SK-N-SH treated with all-trans-retinoic acid at 6 μM for 48 hours (cell line): ENCODE measurements around the gene RABGAP1.

Experiments
- ATAC-seq: fragments of 200-7000 bp; cut with Tn5 transposase; 3 replicates; pipeline ENCODE4 v1.9.1; 2020; ENCODE audit warnings: mild to moderate bottlenecking, moderate library complexity
- ARNTL ChIP-seq: fragments of 450-650 bp; formaldehyde crosslinking; IDR thresholded peaks from 2 replicates; pipeline ENCODE4 v1.5.0; 2020; ENCODE audit warnings: low read depth, mild to moderate bottlenecking, moderate library complexity, borderline replicate concordance
- BACH2 ChIP-seq: fragments of 250-450 bp; sonication (Bioruptor Pico); IDR thresholded peaks from 2 replicates; pipeline ENCODE4 v1.9.0; 2021; ENCODE audit warnings: mild to moderate bottlenecking, borderline replicate concordance
- CSDC2 ChIP-seq: fragments of 250-450 bp; sonication (Bioruptor Pico); IDR thresholded peaks from 2 replicates; pipeline ENCODE4 v1.5.0; 2020; ENCODE audit warnings: mild to moderate bottlenecking, moderate library complexity
- ESRRG ChIP-seq: fragments of 250-450 bp; sonication (Bioruptor Pico); IDR thresholded peaks from 2 replicates; pipeline ENCODE4 v1.6.1; 2021; ENCODE audit warnings: mild to moderate bottlenecking
- GLIS3 ChIP-seq: fragments of 250-450 bp; sonication (Bioruptor Pico); IDR thresholded peaks from 2 replicates; pipeline ENCODE4 v1.5.0; 2020; ENCODE audit warnings: mild to moderate bottlenecking, moderate library complexity
- ISL1 ChIP-seq: fragments of 250-450 bp; sonication (Bioruptor Pico); IDR thresholded peaks from 2 replicates; pipeline ENCODE4 v2.1.2; 2022; ENCODE audit warnings: mild to moderate bottlenecking, moderate library complexity
- OSR1 ChIP-seq: fragments of 250-450 bp; sonication (Bioruptor Pico); IDR thresholded peaks from 2 replicates; pipeline ENCODE4 v1.8.0; 2022; ENCODE audit warnings: moderate library complexity, mild to moderate bottlenecking, inconsistent platforms
- PPARA ChIP-seq: fragments of 250-450 bp; sonication (Bioruptor Pico); IDR thresholded peaks from 2 replicates; pipeline ENCODE4 v1.5.0; 2020; ENCODE audit warnings: mild to moderate bottlenecking, borderline replicate concordance
- SNAI2 ChIP-seq: fragments of 250-450 bp; sonication (Bioruptor Pico); IDR thresholded peaks from 2 replicates; pipeline ENCODE4 v1.5.0; 2020; ENCODE audit warnings: mild to moderate bottlenecking, moderate library complexity
- TCF4 ChIP-seq: fragments of 250-450 bp; sonication (Bioruptor Pico); IDR thresholded peaks from 2 replicates; pipeline ENCODE4 v1.8.0; 2021; ENCODE audit warnings: mild to moderate bottlenecking, moderate library complexity, borderline replicate concordance
- TOX ChIP-seq: fragments of 250-450 bp; sonication (Bioruptor Pico); IDR thresholded peaks from 2 replicates; pipeline ENCODE4 v1.8.0; 2021; ENCODE audit warnings: mild to moderate bottlenecking, moderate library complexity, borderline replicate concordance
- ZC3H10 ChIP-seq: fragments of 250-450 bp; sonication (Bioruptor Pico); IDR thresholded peaks from 2 replicates; pipeline ENCODE4 v1.5.1; 2021; ENCODE audit warnings: mild to moderate bottlenecking, moderate library complexity
- ZFP3 ChIP-seq: fragments of 250-450 bp; sonication (Bioruptor Pico); IDR thresholded peaks from 2 replicates; pipeline ENCODE4 v1.5.0; 2020; ENCODE audit warnings: mild to moderate bottlenecking, moderate library complexity
- ZNF565 ChIP-seq: fragments of 450-650 bp; formaldehyde crosslinking; conservative IDR thresholded peaks from 2 replicates; pipeline ENCODE4 v1.5.0; 2020; ENCODE audit warnings: low read depth, mild to moderate bottlenecking, moderate library complexity
- ZNF70 ChIP-seq: fragments of 450-650 bp; formaldehyde crosslinking; IDR thresholded peaks from 2 replicates; pipeline ENCODE4 v1.5.0; 2020; ENCODE audit warnings: mild to moderate bottlenecking, moderate library complexity
- ZNF8 ChIP-seq: fragments of 450-650 bp; formaldehyde crosslinking; IDR thresholded peaks from 2 replicates; pipeline ENCODE4 v1.5.0; 2020; ENCODE audit warnings: mild to moderate bottlenecking, moderate library complexity
- TF ChIP-seq, protein P1 (sequence below): fragments of 250-450 bp; sonication (Bioruptor Pico); IDR thresholded peaks from 2 replicates; pipeline ENCODE4 v1.8.0; 2021; ENCODE audit warnings: low read depth, mild to moderate bottlenecking, moderate library complexity, borderline replicate concordance
- TF ChIP-seq, protein P2 (sequence below): fragments of 250-450 bp; sonication (Bioruptor Pico); IDR thresholded peaks from 2 replicates; pipeline ENCODE4 v1.5.1; 2021; ENCODE audit warnings: mild to moderate bottlenecking, moderate library complexity
- TF ChIP-seq, protein P3 (sequence below): fragments of 250-450 bp; sonication (Bioruptor Pico); IDR thresholded peaks from 2 replicates; pipeline ENCODE4 v1.8.0; 2020; ENCODE audit warnings: mild to moderate bottlenecking, moderate library complexity, borderline replicate concordance
- TF ChIP-seq, protein P4 (sequence below): fragments of 250-450 bp; sonication (Bioruptor Pico); IDR thresholded peaks from 2 replicates; pipeline ENCODE4 v1.5.0; 2020; ENCODE audit warnings: mild to moderate bottlenecking, moderate library complexity

Gene RABGAP1

DNA sequence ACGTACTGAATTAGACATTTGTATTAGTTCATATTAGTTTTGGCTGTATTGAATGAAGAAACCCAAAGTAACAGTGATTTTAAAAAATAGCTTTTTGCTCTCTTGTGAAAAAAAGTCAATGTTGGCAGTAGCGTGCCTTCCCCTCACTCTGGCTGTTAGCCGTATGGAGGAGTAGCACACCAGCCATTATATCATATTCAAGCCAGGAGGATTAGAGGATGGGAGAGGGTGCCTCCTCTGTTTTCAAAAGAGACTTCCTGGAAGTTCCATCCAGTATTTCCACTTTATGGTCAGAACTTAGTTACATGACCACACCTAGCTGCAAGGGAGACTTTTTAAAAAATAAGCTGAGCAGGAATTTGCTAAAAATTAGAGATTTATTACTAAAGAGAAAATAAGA lies 133.8 kb downstream of the RABGAP1 start:
- ATAC-seq, result no peak
- TF ChIP-seq TCF4 (CRISPR knock-in tag) (no peak), ESRRG (CRISPR knock-in tag) (no peak), SNAI2 (no peak), ZC3H10 (CRISPR knock-in tag) (no peak), GLIS3 (CRISPR knock-in tag) (no peak), TOX (CRISPR knock-in tag) (no peak), ZNF70 (CRISPR knock-in tag) (no peak), BACH2 (CRISPR knock-in tag) (no peak), CSDC2 (CRISPR knock-in tag) (no peak), ZNF8 (CRISPR knock-in tag) (no peak), ZNF565 (no peak), ARNTL (no peak), ZFP3 (CRISPR knock-in tag) (no peak), PPARA (CRISPR knock-in tag) (no peak), ISL1 (CRISPR knock-in tag) (no peak)
- TF ChIP-seq, protein P1, sequence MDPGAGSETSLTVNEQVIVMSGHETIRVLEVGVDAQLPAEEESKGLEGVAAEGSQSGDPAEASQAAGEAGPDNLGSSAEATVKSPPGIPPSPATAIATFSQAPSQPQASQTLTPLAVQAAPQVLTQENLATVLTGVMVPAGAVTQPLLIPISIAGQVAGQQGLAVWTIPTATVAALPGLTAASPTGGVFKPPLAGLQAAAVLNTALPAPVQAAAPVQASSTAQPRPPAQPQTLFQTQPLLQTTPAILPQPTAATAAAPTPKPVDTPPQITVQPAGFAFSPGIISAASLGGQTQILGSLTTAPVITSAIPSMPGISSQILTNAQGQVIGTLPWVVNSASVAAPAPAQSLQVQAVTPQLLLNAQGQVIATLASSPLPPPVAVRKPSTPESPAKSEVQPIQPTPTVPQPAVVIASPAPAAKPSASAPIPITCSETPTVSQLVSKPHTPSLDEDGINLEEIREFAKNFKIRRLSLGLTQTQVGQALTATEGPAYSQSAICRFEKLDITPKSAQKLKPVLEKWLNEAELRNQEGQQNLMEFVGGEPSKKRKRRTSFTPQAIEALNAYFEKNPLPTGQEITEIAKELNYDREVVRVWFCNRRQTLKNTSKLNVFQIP (CRISPR knock-in tag), result no peak
- TF ChIP-seq, protein P2, sequence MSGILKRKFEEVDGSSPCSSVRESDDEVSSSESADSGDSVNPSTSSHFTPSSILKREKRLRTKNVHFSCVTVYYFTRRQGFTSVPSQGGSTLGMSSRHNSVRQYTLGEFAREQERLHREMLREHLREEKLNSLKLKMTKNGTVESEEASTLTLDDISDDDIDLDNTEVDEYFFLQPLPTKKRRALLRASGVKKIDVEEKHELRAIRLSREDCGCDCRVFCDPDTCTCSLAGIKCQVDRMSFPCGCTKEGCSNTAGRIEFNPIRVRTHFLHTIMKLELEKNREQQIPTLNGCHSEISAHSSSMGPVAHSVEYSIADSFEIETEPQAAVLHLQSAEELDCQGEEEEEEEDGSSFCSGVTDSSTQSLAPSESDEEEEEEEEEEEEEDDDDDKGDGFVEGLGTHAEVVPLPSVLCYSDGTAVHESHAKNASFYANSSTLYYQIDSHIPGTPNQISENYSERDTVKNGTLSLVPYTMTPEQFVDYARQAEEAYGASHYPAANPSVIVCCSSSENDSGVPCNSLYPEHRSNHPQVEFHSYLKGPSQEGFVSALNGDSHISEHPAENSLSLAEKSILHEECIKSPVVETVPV (CRISPR knock-in tag), result no peak
- TF ChIP-seq, protein P3, sequence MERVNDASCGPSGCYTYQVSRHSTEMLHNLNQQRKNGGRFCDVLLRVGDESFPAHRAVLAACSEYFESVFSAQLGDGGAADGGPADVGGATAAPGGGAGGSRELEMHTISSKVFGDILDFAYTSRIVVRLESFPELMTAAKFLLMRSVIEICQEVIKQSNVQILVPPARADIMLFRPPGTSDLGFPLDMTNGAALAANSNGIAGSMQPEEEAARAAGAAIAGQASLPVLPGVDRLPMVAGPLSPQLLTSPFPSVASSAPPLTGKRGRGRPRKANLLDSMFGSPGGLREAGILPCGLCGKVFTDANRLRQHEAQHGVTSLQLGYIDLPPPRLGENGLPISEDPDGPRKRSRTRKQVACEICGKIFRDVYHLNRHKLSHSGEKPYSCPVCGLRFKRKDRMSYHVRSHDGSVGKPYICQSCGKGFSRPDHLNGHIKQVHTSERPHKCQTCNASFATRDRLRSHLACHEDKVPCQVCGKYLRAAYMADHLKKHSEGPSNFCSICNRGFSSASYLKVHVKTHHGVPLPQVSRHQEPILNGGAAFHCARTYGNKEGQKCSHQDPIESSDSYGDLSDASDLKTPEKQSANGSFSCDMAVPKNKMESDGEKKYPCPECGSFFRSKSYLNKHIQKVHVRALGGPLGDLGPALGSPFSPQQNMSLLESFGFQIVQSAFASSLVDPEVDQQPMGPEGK (CRISPR knock-in tag), result no peak
- TF ChIP-seq, protein P4, sequence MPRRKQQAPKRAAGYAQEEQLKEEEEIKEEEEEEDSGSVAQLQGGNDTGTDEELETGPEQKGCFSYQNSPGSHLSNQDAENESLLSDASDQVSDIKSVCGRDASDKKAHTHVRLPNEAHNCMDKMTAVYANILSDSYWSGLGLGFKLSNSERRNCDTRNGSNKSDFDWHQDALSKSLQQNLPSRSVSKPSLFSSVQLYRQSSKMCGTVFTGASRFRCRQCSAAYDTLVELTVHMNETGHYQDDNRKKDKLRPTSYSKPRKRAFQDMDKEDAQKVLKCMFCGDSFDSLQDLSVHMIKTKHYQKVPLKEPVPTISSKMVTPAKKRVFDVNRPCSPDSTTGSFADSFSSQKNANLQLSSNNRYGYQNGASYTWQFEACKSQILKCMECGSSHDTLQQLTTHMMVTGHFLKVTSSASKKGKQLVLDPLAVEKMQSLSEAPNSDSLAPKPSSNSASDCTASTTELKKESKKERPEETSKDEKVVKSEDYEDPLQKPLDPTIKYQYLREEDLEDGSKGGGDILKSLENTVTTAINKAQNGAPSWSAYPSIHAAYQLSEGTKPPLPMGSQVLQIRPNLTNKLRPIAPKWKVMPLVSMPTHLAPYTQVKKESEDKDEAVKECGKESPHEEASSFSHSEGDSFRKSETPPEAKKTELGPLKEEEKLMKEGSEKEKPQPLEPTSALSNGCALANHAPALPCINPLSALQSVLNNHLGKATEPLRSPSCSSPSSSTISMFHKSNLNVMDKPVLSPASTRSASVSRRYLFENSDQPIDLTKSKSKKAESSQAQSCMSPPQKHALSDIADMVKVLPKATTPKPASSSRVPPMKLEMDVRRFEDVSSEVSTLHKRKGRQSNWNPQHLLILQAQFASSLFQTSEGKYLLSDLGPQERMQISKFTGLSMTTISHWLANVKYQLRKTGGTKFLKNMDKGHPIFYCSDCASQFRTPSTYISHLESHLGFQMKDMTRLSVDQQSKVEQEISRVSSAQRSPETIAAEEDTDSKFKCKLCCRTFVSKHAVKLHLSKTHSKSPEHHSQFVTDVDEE, result no peak

DNA sequence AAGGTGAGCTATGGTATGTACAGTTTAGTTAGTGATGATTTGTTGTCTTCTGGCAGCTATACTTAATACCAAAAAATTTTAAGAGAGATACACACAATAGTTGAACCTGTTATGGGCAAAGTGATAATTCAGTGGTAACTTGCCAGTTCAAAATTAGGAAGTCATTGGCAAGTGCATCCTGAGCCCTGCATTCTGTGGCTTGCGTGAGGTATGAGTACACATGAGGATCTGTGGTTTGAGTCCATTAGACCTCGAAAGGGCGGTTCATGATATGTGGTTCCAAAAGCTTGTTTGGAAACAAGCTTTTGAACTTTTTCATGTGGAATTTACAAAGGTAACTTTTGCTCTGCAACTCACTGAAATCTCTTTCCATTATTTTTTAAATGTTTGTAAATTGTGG lies 139.6 kb downstream of the RABGAP1 start:
- TF ChIP-seq ARNTL (no peak), GLIS3 (CRISPR knock-in tag) (no peak), SNAI2 (no peak), TOX (CRISPR knock-in tag) (no peak), ZNF70 (CRISPR knock-in tag) (no peak), ZNF565 (no peak), ZFP3 (CRISPR knock-in tag) (no peak), OSR1 (no peak)
- TF ChIP-seq, protein P2 (CRISPR knock-in tag), result no peak
- TF ChIP-seq, protein P1 (CRISPR knock-in tag), result no peak
- ATAC-seq, result no peak
